Measurements from ENCODE around the gene C1orf122.
"Not testable (repeated sequence)": the region's sequence is repeated elsewhere in the genome, so short reads cannot be mapped to it uniquely, and the experiment has no call there.

C1orf122 gene

GRCh38 chr1:37807555-37808368 lies at the start of gene C1orf122, which contains the start of gene YRDC:
Gene C1orf122, plus strand, starts transcription at chr1:37807790. Its CDS starts 615 bp downstream, at chr1:37808405.
Gene YRDC, minus strand, starts transcription at chr1:37808208. Its CDS starts 28 bp downstream, at chr1:37808180.
- DNase-seq (ENCODE audit: low read depth, low spot score): peak; percentile 76
- peak within 1 kb of the TSS; percentile 94 for H3K27ac ChIP-seq

GRCh38 chr1:37759451-37759850 lies 48.1 kb upstream of the C1orf122 start:
- DNase-seq (ENCODE audit: low read depth, low spot score): no peak
- H3K27ac ChIP-seq: no peak overlapping the region

GRCh38 chr1:37761416-37762095 lies 46.0 kb upstream of the C1orf122 start:
- no peak overlapping the region for H3K27ac ChIP-seq
- DNase-seq (ENCODE audit: low read depth, low spot score): no peak

GRCh38 chr1:37762516-37762915 lies 45.1 kb upstream of the C1orf122 start:
- no peak for DNase-seq (ENCODE audit: low read depth, low spot score)
- no peak overlapping the region for H3K27ac ChIP-seq

- DNase-seq (ENCODE audit: low read depth, low spot score): no peak
- no peak overlapping the region for H3K27ac ChIP-seq
Observed at GRCh38 chr1:37763791-37764413, 43.7 kb upstream of the C1orf122 start.

GRCh38 chr1:37764414-37764825 lies 43.2 kb upstream of the C1orf122 start:
- H3K27ac ChIP-seq: no peak overlapping the region
- no peak for DNase-seq (ENCODE audit: low read depth, low spot score)

GRCh38 chr1:37764888-37765441 lies 42.6 kb upstream of the C1orf122 start, which contains the start of gene EPHA10:
Gene EPHA10, minus strand, starts transcription at chr1:37765120. Its CDS starts 54 bp downstream, at chr1:37765066.
- no peak for DNase-seq (ENCODE audit: low read depth, low spot score)
- no peak within 1 kb of the TSS for H3K27ac ChIP-seq

GRCh38 chr1:37765916-37766664 lies 41.5 kb upstream of the C1orf122 start:
- no peak overlapping the region for H3K27ac ChIP-seq
- no peak for DNase-seq (ENCODE audit: low read depth, low spot score)

GRCh38 chr1:37767488-37767887 lies 40.1 kb upstream of the C1orf122 start:
- DNase-seq (ENCODE audit: low read depth, low spot score): no peak
- no peak overlapping the region for H3K27ac ChIP-seq

GRCh38 chr1:37771440-37771839 lies 36.1 kb upstream of the C1orf122 start:
- H3K27ac ChIP-seq; DNase-seq (ENCODE audit: low read depth, low spot score): not testable (repeated sequence)

GRCh38 chr1:37776946-37777516 lies 30.6 kb upstream of the C1orf122 start:
- H3K27ac ChIP-seq: no peak overlapping the region
- no peak for DNase-seq (ENCODE audit: low read depth, low spot score)

GRCh38 chr1:37778654-37779053 lies 28.9 kb upstream of the C1orf122 start:
- no peak overlapping the region for H3K27ac ChIP-seq
- no peak for DNase-seq (ENCODE audit: low read depth, low spot score)

- no peak overlapping the region for H3K27ac ChIP-seq
- DNase-seq (ENCODE audit: low read depth, low spot score): no peak
Observed at GRCh38 chr1:37782491-37782890, 25.1 kb upstream of the C1orf122 start.

GRCh38 chr1:37792943-37793686 lies 14.5 kb upstream of the C1orf122 start:
- DNase-seq (ENCODE audit: low read depth, low spot score): no peak
- H3K27ac ChIP-seq: no peak overlapping the region

GRCh38 chr1:37793773-37794371 lies 13.7 kb upstream of the C1orf122 start, which contains the start of gene MANEAL:
Gene MANEAL, plus strand, starts transcription at chr1:37793847. Its CDS starts 336 bp downstream, at chr1:37794183.
- DNase-seq (ENCODE audit: low read depth, low spot score): no peak
- no peak within 1 kb of the TSS for H3K27ac ChIP-seq

- no peak for DNase-seq (ENCODE audit: low read depth, low spot score)
- no peak overlapping the region for H3K27ac ChIP-seq
Observed at GRCh38 chr1:37794372-37795339, 12.9 kb upstream of the C1orf122 start.
